ENCODE data around the gene IGFBP6. TPM values are rescaled to one million over a fixed set of nuclear protein-coding genes. Genes with fewer than 3 reads are reported as not detected.
A peak's percentile ranks its signal among the peaks of the same experiment; 100 is the strongest.

The IGFBP6 gene, protein sequence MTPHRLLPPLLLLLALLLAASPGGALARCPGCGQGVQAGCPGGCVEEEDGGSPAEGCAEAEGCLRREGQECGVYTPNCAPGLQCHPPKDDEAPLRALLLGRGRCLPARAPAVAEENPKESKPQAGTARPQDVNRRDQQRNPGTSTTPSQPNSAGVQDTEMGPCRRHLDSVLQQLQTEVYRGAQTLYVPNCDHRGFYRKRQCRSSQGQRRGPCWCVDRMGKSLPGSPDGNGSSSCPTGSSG
- total RNA-seq (100 to 1,000 TPM in 2 of 5 donors, 10 to 100 TPM in 3; 22.6 to 388 (median 95.1) TPM), polyA plus RNA-seq (100 to 1,000 TPM in 1 of 3 donors, 10 to 100 TPM in 2; 30.6 to 124 (median 54.7) TPM)
- long read RNA-seq, donor 1, partial matches to known transcripts, result 0 of 3 reads
- long read RNA-seq, donor 1, other reads (novel, unspliced or antisense), result 0 of 3 reads
- long read RNA-seq, donor 2, transcript IGFBP6-201 (4 exons, 1,169 nt), result major isoform, 6 of 12 reads
- long read RNA-seq, donor 2, partial matches to known transcripts, result 6 of 12 reads
- long read RNA-seq, donor 2, other reads (novel, unspliced or antisense), result 0 of 12 reads
- long read RNA-seq, donor 3, transcript IGFBP6-201 (4 exons, 1,169 nt), result major isoform, 5 of 5 reads
- long read RNA-seq, donor 3, partial matches to known transcripts, result 0 of 5 reads
- long read RNA-seq, donor 3, other reads (novel, unspliced or antisense), result 0 of 5 reads
- long read RNA-seq, donor 4, partial matches to known transcripts, result 0 of 1 reads
- long read RNA-seq, donor 4, other reads (novel, unspliced or antisense), result 0 of 1 reads
- long read RNA-seq, donor 5, transcript IGFBP6-201 (4 exons, 1,169 nt), result major isoform, 13 of 19 reads
- long read RNA-seq, donor 5, partial matches to known transcripts, result 6 of 19 reads
- long read RNA-seq, donor 5, other reads (novel, unspliced or antisense), result 0 of 19 reads
- long read RNA-seq, donor 6, transcript IGFBP6-201 (4 exons, 1,169 nt), result major isoform, 8 of 8 reads
- long read RNA-seq, donor 6, partial matches to known transcripts, result 0 of 8 reads
- long read RNA-seq, donor 6, other reads (novel, unspliced or antisense), result 0 of 8 reads
- long read RNA-seq, donor 7, transcript IGFBP6-201 (4 exons, 1,169 nt), result major isoform, 9 of 9 reads
- long read RNA-seq, donor 7, partial matches to known transcripts, result 0 of 9 reads
- long read RNA-seq, donor 7, other reads (novel, unspliced or antisense), result 0 of 9 reads
- long read RNA-seq, donor 8, partial matches to known transcripts, result 0 of 4 reads
- long read RNA-seq, donor 8, other reads (novel, unspliced or antisense), result 0 of 4 reads
- long read RNA-seq, donor 9, partial matches to known transcripts, result 0 of 4 reads
- long read RNA-seq, donor 9, other reads (novel, unspliced or antisense), result 0 of 4 reads
- long read RNA-seq, donor 10, partial matches to known transcripts, result 0 of 1 reads
- long read RNA-seq, donor 10, other reads (novel, unspliced or antisense), result 0 of 1 reads

GRCh38 chr12:53097564-53098353 is at the start of gene IGFBP6:
Gene IGFBP6 (plus strand): TSS chr12:53097667. CDS start chr12:53097718, 51 bp downstream.
- H3K27me3 ChIP-seq, result peaks cover 0 to 22% (median 0%) of the 10 kb centered on the region in 3 donors
- TF ChIP-seq EP300 (IDR thresholded peaks at IDR 0.05) (no peak), POLR2AphosphoS5 (IDR thresholded peaks at IDR 0.05) (peak in 1 of 3 donors; percentile 11), POLR2A (IDR thresholded peaks at IDR 0.05) (no peak)
- TF ChIP-seq, protein P1, sequence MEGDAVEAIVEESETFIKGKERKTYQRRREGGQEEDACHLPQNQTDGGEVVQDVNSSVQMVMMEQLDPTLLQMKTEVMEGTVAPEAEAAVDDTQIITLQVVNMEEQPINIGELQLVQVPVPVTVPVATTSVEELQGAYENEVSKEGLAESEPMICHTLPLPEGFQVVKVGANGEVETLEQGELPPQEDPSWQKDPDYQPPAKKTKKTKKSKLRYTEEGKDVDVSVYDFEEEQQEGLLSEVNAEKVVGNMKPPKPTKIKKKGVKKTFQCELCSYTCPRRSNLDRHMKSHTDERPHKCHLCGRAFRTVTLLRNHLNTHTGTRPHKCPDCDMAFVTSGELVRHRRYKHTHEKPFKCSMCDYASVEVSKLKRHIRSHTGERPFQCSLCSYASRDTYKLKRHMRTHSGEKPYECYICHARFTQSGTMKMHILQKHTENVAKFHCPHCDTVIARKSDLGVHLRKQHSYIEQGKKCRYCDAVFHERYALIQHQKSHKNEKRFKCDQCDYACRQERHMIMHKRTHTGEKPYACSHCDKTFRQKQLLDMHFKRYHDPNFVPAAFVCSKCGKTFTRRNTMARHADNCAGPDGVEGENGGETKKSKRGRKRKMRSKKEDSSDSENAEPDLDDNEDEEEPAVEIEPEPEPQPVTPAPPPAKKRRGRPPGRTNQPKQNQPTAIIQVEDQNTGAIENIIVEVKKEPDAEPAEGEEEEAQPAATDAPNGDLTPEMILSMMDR (IDR thresholded peaks at IDR 0.05), result peak in 4 of 7 experiments; percentile 6 to 20 (median 16)
- intact Hi-C loops (cut with DNase I; ENCODE audit: low total_unique reads), result no loop called here
- H3K4me1 ChIP-seq, result peaks cover 26 to 56% (median 37%) of the 10 kb centered on the region in 4 donors
- DNase-seq, result peak; percentile 55 to 87
- H3K36me3 ChIP-seq, result peaks cover 0 to 9% (median 8%) of the 10 kb centered on the region in 4 donors
- H3K9me3 ChIP-seq, result no peaks in the 10 kb centered on the region
- H3K27ac ChIP-seq, result peak within 1 kb of the TSS; percentile 73 to 91 (median 82)
- WGBS, 5 donors, result 1 to 2% (median 2%) methylated on average over 21 to 51 of the region's 51 CpGs
- H3K4me3 ChIP-seq, result peak within 1 kb of the TSS; percentile 51 to 66 (median 60)

DNA sequence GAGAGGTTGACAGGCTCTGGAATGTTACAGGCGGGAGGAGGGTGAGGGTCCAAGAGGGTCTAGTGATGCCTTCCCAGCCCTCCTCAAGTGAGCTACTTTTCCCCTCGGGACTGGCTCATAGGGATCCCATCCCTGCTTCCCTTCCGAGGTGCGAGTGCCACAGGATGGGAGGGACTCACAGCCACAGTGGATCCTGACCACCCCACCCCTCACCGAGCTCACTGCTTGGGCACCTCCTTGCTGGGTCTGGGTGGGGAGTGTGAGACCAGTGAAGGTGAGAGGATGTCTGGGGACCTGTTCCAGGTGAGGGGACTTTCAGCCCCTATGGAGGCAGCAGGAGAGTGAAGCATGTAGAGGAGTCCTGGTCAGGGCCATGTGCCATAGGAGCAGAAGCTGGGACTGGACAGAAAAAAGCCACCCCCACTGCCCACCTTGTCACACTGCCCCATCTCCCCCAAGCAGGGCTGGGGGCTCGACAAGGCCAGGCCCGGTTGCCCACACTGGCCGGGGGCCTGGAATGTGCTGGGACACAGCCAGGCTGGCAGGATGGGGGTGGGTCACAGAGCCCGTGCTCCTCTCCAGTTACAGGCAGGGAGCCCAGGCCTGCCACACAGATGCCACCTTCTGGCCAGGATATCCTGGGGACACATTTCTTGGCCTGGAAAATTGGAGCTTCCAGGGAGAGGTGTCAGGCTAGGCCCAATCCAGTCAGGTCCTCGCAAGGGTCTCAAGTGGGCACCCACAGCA is 49.3 kb upstream of the IGFBP6 start:
- H3K4me3 ChIP-seq, result peak overlapping the region; percentile 46 to 62 (median 54)
- no peaks in the 10 kb centered on the region for H3K9me3 ChIP-seq
- H3K27me3 ChIP-seq, result no peaks in the 10 kb centered on the region
- H3K27ac ChIP-seq, result peak overlapping the region; percentile 91 to 99 (median 98)
- TF ChIP-seq, protein P1 (IDR thresholded peaks at IDR 0.05), result peak in 2 of 7 experiments; percentile 21 to 24
- TF ChIP-seq POLR2A (IDR thresholded peaks at IDR 0.05) (no peak), POLR2AphosphoS5 (IDR thresholded peaks at IDR 0.05) (peak in 1 of 3 donors; percentile 46), EP300 (IDR thresholded peaks at IDR 0.05) (no peak)
- intact Hi-C loops (cut with DNase I; ENCODE audit: low total_unique reads), result no loop called here
- no peaks in the 10 kb centered on the region for H3K36me3 ChIP-seq
- WGBS, 5 donors, result 15 to 34% (median 24%) methylated on average over 9 to 10 of the region's 10 CpGs
- DNase-seq, result peak; percentile 76 to 81
- H3K4me1 ChIP-seq, result peaks cover 72 to 94% (median 87%) of the 10 kb centered on the region in 4 donors

DNA sequence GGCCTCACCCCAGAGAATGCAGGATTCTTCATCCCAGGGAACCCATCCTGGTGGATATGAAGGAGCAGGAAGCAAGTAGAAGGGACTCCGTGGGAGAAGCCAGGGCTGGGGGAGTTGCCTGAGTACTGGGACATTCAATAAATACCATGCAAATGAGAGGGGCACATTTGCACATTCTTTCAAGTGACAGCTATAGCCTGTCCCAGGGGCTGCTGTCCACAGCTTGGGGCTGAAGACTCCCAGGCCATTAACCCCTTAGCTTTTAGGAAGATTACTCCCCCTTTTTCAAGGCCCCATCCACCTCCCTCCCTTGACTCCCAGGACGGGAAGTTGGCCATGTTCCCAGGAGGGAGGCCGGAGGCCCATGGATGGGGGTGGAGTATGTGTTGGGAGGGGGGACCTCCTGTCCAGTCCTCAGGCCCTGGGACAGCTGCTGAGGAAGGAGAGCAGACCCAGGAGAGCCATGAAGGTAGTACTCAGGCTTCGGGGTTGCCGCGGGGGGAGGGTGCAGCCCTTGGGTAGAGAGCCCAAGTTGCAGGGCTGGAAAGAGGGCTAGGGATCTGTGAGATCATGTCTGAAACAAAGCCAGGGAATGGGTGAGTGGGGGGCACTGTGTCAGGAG is 48.6 kb upstream of the IGFBP6 start:
- H3K9me3 ChIP-seq, result no peaks in the 10 kb centered on the region
- DNase-seq, result peak; percentile 59 to 91
- peaks cover 79 to 94% (median 88%) of the 10 kb centered on the region in 4 donors for H3K4me1 ChIP-seq
- intact Hi-C loops (cut with DNase I; ENCODE audit: low total_unique reads), result no loop called here
- H3K27ac ChIP-seq, result peak overlapping the region; percentile 91 to 99 (median 98)
- no peaks in the 10 kb centered on the region for H3K36me3 ChIP-seq
- TF ChIP-seq POLR2A (IDR thresholded peaks at IDR 0.05) (no peak), POLR2AphosphoS5 (IDR thresholded peaks at IDR 0.05) (peak in 1 of 3 donors; percentile 17)
- 15 to 27% (median 20%) methylated on average over 6 of the region's 6 CpGs for WGBS, 5 donors
- no peaks in the 10 kb centered on the region for H3K27me3 ChIP-seq
- peak overlapping the region; percentile 46 to 62 (median 54) for H3K4me3 ChIP-seq

All from stomach (tissue), 19 donors.